Breast epithelium (tissue), 4 donors: Measurements from ENCODE around the gene MOB3A. TPM values are rescaled to one million over a fixed set of nuclear protein-coding genes. Genes with fewer than 3 reads are reported as not detected.
"Not testable (repeated sequence)": the region's sequence is repeated elsewhere in the genome, so short reads cannot be mapped to it uniquely, and the experiment has no call there.

Experiments used
- DNase-seq, 2 donors: peaks; one replicate each; pipeline ENCODE4 v3.0.0-alpha.2; 2019; ENCODE audit warnings: low spot score in 2 of 2
- H3K27ac ChIP-seq, 2 donors: fragments of 200-600 bp; sonication (generic) in 1 of 2; one replicate each; pipeline ENCODE4 v1.5.1; 2016 to 2019; ENCODE audit warnings: mild to moderate bottlenecking in 1 of 2
- H3K27me3 ChIP-seq, 2 donors: fragments of 200-600 bp; sonication (generic) in 1 of 2; one replicate each; pipeline versions ENCODE4 v1.5.1 to v1.6.0; 2017 to 2019; ENCODE audit warnings: control low read depth in 1 of 2, mild to moderate bottlenecking in 1 of 2
- H3K36me3 ChIP-seq: fragments of 200-600 bp; one replicate; pipeline ENCODE4 v1.5.1; 2019
- H3K4me1 ChIP-seq, 2 donors: fragments of 200-600 bp; sonication (generic); one replicate each; pipeline ENCODE4 v1.5.1; 2016 to 2019; ENCODE audit warnings: control low read depth in 1 of 2
- H3K4me3 ChIP-seq, 3 donors: fragments of 200-600 bp; sonication (generic); 1 replicate in 2 of 3; 2 replicates in 1 of 3; pipeline ENCODE4 v1.5.1; 2016 to 2019; ENCODE audit warnings: mild to moderate bottlenecking in 3 of 3, moderate library complexity in 2 of 3
- H3K9me3 ChIP-seq, 2 donors: fragments of 200-600 bp; sonication (generic) in 1 of 2; one replicate each; pipeline ENCODE4 v1.5.1; 2016 to 2019; ENCODE audit warnings: control low read depth in 1 of 2
- CTCF ChIP-seq, 3 donors: fragments of 450-650 bp; IDR thresholded peaks; one replicate each; pipeline ENCODE4 v1.5.1; 2016 to 2017; ENCODE audit warnings: antibody characterized with exemption in 3 of 3, mild to moderate bottlenecking in 3 of 3, moderate library complexity in 3 of 3
- POLR2A ChIP-seq: fragments of 450-650 bp; IDR thresholded peaks from one replicate; pipeline ENCODE4 v1.6.1; 2016; ENCODE audit warnings: antibody characterized with exemption, mild to moderate bottlenecking, moderate library complexity
- POLR2AphosphoS5 ChIP-seq, 3 donors: sonication (generic); formaldehyde crosslinking; IDR thresholded peaks; one replicate each; pipeline ENCODE4 v1.6.1; 2017; ENCODE audit warnings: antibody characterized with exemption in 3 of 3
- intact Hi-C: fragments of 100-400 bp; cut with DNase I; formaldehyde crosslinking; loops from one replicate; pipeline ENCODE4 v1.15.1; 2023; ENCODE audit warnings: low total_unique reads
- total RNA-seq, 3 donors: library from RNA; depleted of rRNA; stranded (reverse); fragments of >200 nt; gene quantifications; one replicate each; pipeline ENCODE4 v1.1.0, GENCODE V29; 2016

MOB3A gene
- total RNA-seq, 3 donors from 2014 or later: 18.3 to 45.8 (median 29.2) TPM

- H3K9me3 ChIP-seq: no peaks in the 10 kb centered on the region
- no peak for TF ChIP-seq POLR2AphosphoS5 (IDR thresholded peaks at IDR 0.05)
- no peak for TF ChIP-seq POLR2A
- TF ChIP-seq CTCF (IDR thresholded peaks at IDR 0.05): no peak
- H3K27me3 ChIP-seq: no peaks in the 10 kb centered on the region
- H3K36me3 ChIP-seq: no peaks in the 10 kb centered on the region
- no peak overlapping the region for H3K4me3 ChIP-seq
- intact Hi-C loops: no loop called here
- no peak overlapping the region for H3K27ac ChIP-seq
- DNase-seq: no peak
- no peaks in the 10 kb centered on the region for H3K4me1 ChIP-seq
These were observed 32.9 kb upstream of the MOB3A start for GRCh38 chr19:2129022-2129421.

GRCh38 chr19:2128252-2128651 is 32.1 kb upstream of the MOB3A start:
- intact Hi-C loops, H3K4me3 ChIP-seq, DNase-seq, H3K9me3 ChIP-seq, H3K36me3 ChIP-seq, H3K27ac ChIP-seq, H3K27me3 ChIP-seq, H3K4me1 ChIP-seq: not testable (repeated sequence)

GRCh38 chr19:2127758-2128157 is 31.6 kb upstream of the MOB3A start:
- intact Hi-C loops: no loop called here
- H3K9me3 ChIP-seq: no peaks in the 10 kb centered on the region
- H3K27me3 ChIP-seq: no peaks in the 10 kb centered on the region
- TF ChIP-seq POLR2AphosphoS5 (IDR thresholded peaks at IDR 0.05) (no peak), POLR2A (no peak), CTCF (IDR thresholded peaks at IDR 0.05) (no peak)
- no peaks in the 10 kb centered on the region for H3K4me1 ChIP-seq
- H3K36me3 ChIP-seq: no peaks in the 10 kb centered on the region
- H3K4me3 ChIP-seq: no peak overlapping the region
- no peak overlapping the region for H3K27ac ChIP-seq
- DNase-seq: no peak

- TF ChIP-seq POLR2A: no peak
- TF ChIP-seq CTCF (IDR thresholded peaks at IDR 0.05): no peak
- no peak for TF ChIP-seq POLR2AphosphoS5 (IDR thresholded peaks at IDR 0.05)
- DNase-seq: no peak
- Histone ChIP-seq H3K4me3 (no peak overlapping the region), H3K36me3 (no peaks in the 10 kb centered on the region), H3K27ac (no peak overlapping the region), H3K4me1 (no peaks in the 10 kb centered on the region), H3K9me3 (no peaks in the 10 kb centered on the region), H3K27me3 (no peaks in the 10 kb centered on the region)
- intact Hi-C loops: no loop called here
These were observed 30.9 kb upstream of the MOB3A start for GRCh38 chr19:2126879-2127518.

- TF ChIP-seq CTCF (IDR thresholded peaks at IDR 0.05) (no peak), POLR2AphosphoS5 (IDR thresholded peaks at IDR 0.05) (no peak), POLR2A (no peak)
- Histone ChIP-seq H3K4me1 (no peaks in the 10 kb centered on the region), H3K36me3 (peaks cover 9% of the 10 kb centered on the region), H3K9me3 (no peaks in the 10 kb centered on the region), H3K27ac (no peak overlapping the region), H3K4me3 (no peak overlapping the region), H3K27me3 (no peaks in the 10 kb centered on the region)
- no peak for DNase-seq
- intact Hi-C loops: no loop called here
These were observed 27.7 kb upstream of the MOB3A start for GRCh38 chr19:2123682-2124387.
